Smooth muscle cell of the brain vasculature (primary cell): ENCODE results near the gene SLC35F6.
A peak's percentile ranks its signal among the peaks of the same experiment; 100 is the strongest.
"Not testable (repeated sequence)": the region's sequence is repeated elsewhere in the genome, so short reads cannot be mapped to it uniquely, and the experiment has no call there.

Experiments
- DNase-seq: peaks from one replicate; pipeline ENCODE4 v3.0.0-alpha.2; 2012; ENCODE audit warnings: low read depth, low spot score

Gene SLC35F6

DNA sequence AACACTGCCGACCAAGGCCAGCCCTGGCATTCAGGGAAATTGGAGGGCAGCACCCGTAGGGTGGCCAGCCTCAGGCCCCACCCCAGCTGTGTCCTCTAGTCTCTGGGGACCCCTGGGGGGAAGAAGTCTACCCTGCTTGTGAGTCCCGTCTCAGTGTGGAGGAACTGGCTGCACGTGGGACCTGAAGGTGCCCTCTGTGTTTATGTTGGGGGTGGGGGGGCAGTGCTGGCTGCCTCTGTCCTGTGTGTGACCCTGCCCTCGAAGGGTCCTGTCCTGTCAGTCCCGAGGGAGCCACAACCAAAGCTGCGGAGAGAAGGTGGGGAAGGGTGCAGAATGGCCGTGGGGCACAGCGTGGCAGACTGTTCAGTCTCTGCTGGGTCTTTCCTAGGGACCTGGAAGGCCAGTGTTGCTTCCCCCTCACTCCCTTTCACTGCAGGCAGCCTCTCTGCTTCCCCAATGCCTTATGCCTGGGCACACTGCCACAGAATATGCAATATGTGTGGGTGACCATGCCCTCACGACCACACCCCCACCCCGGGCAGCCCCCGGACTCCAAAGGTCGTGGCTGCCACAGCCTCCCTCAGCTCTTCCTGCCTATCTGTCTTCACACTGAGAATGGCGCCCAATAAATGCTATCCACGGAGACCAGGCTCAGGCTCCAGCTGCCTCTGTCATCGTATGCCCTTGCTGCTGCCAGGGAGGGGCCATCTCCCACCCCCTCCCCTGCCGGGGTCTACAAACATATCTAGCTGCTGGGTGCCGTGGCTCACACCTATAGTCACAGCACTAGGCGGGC is 33.3 kb upstream of the SLC35F6 start:
- no peak for DNase-seq

DNA sequence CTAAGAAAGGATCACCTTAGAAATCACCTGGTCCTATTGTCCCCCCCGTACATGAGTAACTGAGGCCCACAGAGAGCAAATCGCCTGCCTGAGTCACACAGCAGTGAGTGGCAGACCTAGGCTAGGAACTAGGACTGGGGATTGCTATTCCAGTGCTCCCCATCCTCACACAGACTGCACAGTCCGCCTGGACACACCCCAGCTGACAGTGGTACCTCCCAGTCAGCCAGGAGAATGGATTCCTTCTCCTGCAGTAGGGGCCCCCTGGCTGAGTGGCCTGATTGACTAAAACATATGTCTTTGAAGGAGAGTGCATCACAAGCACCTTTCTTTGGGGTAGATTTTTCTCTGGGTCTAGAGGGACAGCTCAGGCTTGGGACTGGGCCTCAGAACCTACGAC is 32.4 kb upstream of the SLC35F6 start:
- DNase-seq = no peak

GRCh38 chr2:26732446-26732845 is 31.6 kb upstream of the SLC35F6 start:
- DNase-seq = no peak

DNA sequence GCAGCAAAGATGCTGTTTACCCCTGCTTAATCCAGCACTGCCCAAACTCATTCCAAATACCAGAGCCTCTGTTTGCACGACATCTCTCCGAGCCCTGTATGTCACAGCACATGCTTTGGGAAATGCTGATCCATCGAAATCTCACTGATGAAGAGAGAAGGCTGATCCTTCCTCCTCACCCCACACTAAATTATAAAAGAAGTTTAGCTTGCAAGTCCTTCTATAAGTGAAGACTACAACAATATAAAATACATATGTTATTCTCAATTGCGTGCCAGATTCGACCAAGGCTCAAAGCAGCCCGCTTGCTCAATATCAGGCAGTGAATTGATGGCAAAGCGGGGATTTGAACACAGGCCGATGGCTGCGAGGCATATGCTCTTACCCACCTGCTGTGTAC is 30.7 kb upstream of the SLC35F6 start:
- no peak for DNase-seq

GRCh38 chr2:26735097-26735496 is 29.0 kb upstream of the SLC35F6 start:
- peak; percentile 54 for DNase-seq

DNA sequence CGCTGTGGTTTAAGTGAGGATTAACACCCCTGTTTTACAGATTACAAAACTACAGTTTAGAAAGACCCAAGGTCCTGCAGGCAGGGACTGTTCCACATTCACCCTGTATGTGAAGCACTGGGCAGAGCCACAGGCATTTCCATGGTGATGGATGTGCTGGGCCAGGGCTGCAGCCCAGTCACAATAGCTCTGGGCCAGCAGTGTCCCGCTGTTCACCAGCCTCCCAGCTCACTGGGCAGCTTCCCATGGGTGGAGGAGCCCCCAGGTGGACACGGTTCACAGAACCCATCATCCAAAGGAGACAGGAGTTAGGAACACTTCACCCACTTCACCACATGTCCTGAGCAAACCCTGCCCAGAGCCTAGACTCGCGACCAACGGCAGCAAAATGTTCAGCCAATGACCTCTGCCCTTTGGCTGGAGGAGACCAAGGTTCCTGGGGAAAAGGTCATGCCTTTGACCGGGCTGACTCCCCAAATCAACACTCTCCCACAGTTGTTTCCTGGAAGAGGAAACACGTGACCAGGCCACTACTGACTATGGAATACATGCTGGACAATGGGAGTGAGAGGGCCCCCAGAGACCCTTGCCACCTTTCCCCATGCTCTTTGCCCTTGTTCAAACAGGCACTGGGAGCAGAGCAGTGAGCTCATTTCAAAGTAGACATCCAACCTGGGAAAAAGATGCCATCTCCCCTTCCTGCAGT is 28.0 kb upstream of the SLC35F6 start:
- no peak for DNase-seq

DNA sequence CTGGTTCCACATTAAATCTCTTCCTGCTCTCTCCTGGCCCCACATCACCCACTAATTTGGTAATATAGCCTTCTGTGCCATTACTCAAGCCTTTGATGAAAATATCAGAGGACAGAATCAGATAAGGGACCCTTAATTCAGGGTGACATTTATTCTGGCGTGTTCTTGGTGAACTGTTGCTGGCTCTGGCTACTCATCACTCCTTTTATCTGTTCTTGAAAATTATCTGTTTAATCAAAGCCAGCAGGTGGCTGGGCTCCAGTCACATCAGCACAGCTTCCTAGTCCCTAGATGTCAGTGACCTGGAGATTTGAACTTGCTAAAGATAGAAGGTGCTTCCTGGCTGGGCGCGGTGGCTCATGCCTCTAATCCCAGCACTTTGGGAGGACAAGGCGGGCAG is 26.9 kb upstream of the SLC35F6 start:
- DNase-seq = no peak

GRCh38 chr2:26738481-26738880 is 25.6 kb upstream of the SLC35F6 start:
- DNase-seq = no peak

DNA sequence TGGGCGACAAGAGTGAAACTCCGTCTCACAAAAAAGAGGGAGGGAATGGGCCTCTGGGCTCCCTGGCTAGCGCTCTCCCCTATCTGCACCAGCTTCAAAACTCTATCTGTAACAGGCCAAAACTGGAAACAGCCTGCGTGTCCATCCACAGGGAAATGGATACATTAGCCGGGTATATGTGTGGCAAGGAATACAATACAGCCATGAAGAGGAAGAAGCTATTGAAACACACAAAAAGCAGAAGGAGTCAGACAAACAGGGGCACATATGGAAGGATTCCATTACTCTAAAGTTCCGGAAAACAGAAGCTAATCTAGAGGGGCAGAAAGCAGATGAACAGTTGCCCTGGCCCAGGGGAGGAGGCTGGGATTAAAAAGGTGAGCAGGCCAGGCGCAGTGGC is 24.6 kb upstream of the SLC35F6 start:
- DNase-seq = no peak

DNA sequence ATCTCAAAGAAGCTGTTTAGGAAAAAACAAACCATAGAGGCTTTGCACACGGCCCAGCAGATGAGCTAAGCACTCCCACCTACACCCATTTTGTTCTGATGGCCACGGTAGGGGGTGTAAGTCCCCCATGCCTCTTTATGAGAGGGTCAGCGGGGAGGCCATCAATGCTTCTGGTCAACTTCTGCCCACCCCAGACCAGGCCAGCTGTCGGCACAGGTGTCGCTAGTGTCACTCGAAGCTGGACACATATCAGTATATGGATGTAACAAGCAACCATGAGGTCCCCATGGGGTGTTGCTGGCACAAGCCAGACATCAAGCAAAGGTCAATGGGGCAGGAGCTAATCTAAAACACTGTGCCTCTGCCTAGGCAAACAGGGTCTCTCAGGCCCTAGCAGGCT is 23.7 kb upstream of the SLC35F6 start:
- no peak for DNase-seq

DNA sequence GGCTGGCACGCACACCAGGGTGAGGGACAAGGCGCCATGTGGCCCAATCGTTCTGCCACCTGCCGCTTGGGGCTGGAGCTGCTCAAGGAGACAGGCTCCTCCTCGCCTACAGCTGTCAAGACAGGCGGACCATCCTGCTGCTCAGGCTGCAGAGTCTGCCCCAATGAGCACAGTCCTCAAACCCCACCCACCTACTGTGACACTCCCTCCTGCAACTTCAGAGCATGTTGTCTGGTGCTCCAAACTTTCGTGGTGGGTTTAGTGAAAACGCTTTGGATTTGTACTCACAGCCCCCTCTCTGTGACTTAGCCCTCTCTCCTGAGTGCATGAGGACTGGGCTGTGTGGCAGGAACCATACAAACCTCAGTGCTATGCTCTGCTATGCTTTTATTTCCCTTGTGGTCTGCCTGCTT is 23.2 kb upstream of the SLC35F6 start:
- DNase-seq = no peak

GRCh38 chr2:26742048-26742770 is 21.9 kb upstream of the SLC35F6 start:
- DNase-seq = no peak

DNA sequence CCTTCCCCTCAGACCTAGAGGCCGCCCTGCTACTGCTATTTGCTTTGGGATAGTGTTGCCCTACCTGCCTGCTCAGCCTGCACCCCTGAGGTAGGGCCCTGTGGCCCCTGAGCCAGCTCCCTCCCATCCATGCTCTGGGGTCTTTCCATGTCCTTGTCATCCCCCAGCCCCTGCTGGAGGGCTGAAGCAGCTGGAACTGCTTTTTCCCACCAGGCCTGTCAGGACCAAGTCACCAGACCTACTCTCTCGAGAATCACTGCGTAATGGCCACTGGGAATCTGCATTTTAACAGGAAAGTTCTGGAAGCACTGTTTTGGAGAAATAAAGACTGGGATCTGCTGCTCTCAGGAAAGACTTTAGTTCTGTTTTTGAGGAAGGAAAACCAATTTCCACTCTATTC is 20.2 kb upstream of the SLC35F6 start:
- no peak for DNase-seq

- DNase-seq = no peak
Observed at GRCh38 chr2:26744953-26745352, 19.1 kb upstream of the SLC35F6 start.

DNA sequence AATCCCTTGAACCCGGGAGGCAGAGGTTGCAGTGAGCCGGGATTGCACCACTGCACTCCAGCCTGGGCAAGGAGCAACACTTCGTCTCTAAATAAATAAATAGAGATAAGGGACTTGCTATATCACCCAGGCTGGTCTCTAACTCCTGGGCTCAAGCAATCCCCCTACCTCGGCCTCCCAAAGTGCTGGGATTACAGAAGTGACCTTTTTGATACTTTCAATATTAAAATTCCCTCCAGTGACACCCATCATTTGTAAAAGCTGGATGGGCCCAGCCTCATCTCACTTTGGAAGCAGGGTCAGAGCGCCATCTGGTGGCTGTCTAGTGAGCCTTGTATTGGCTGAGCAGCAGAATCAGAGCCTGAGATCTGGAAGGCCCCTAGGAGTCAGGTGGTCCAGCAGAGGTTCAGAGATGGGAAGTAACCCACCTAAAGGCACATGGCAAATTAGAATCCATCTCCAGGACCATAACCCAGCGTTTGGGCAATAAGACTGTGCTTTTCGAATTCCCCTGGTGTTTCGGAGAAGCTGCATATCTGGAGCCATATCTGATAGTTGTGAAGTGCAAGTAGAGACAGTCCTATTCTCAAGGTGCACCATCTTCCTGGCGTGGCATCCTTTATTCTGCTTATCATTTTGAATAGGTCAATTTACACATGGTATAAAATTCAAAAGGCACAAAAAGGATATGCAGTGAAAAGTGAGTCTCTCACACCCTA is 18.3 kb upstream of the SLC35F6 start:
- DNase-seq = no peak

DNA sequence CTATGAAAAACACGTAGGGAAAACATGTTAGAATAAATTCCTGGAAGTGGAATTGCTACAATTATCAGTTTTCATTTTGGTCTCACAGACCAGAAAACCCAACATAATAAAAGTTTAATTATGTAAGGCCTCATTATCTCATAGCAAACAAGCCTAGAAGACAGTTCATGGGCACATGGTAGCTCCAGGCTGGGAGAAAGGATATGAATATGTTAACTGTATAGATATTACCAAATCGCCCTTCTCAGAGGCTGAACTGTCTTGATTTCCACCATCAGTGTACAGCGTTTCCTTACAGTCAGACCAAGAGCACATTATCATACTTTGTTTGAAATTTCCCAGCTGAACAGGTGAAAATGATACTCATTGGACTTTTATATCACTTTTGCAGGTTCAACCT is 17.1 kb upstream of the SLC35F6 start:
- DNase-seq = no peak

DNA sequence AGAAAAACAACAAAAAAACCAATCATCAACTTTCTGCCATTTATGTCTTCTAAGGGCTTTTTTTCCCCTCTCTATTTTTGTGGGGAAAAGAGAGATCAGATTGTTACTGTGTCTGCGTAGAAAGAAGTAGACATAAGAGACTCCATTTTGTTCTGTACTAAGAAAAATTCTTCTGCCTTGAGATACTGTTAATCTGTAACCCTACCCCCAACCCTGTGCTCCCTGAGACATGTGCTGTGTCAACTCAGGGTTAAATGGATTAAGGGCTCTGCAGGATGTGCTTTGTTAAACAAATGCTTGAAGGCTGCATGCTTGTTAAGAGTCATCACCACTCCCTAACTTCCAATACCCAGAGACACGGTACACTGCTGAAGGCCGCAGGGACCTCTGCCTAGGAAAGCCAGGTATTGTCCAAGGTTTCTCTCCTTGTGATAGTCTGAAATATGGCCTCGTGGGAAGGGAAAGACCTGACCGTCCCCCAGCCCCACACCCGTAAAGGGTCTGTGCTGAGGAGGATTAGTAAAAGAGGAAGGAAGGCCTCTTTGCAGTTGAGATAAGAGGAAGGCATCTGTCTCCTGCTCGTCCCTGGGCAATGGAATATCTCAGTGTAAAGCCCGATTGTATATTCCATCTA is 14.2 kb upstream of the SLC35F6 start:
- not testable (repeated sequence) for DNase-seq

GRCh38 chr2:26750467-26750866 is 13.6 kb upstream of the SLC35F6 start:
- DNase-seq = not testable (repeated sequence)

DNA sequence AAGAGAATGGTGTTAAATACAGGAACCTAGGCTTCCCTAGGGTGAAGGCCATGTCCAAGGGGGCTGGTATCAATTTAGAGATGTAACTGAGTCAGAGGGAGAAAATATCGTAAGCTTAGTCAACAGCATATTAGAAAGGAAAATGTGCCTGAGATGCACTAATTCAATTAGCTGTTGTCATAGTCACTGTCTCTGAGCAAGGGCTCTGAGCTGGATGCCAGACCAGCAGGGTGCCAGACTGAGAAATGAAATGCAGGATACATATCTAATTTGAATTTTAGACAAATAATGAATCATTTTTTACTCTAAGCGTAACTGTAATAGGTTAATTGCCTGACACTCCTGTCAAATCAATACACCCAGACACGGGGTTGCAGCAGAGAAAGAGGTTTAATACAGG is 11.4 kb upstream of the SLC35F6 start:
- DNase-seq = no peak

DNA sequence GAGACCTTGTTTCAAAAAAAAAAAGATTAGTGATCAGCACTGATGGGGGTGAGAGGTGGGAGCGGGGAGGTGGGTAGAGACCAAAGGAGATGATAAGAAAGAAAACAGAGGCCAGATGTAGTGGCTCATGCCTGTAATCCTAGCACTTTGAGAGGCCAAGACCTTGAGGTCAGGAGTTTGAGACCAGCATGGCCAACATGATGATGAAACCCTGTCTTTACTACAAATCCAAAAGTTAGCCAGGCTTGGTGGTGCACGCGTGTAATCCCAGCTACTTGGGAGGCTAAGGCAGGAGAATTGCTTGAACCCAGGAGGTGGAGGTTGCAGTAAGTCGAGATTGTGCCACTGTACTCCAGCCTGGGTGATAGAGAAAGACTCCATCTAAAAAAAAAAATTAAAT is 9.5 kb upstream of the SLC35F6 start:
- DNase-seq = no peak

GRCh38 chr2:26754972-26755670 is 9.0 kb upstream of the SLC35F6 start:
- DNase-seq = no peak
